Measurements from ENCODE around the gene STIM2. TPM values are rescaled to one million over a fixed set of nuclear protein-coding genes. Genes with fewer than 3 reads are reported as not detected.

The STIM2 gene
- total and polyA plus RNA-seq, 9 of the 15 experiments (the other 6 are each of a cell fraction or from before 2014, with no cell fraction given), result 7.2 to 26.8 (median 15.4) TPM

- Histone ChIP-seq H2AFZ (ENCODE audit: low read depth, low read length) (no peak overlapping the region), H3K9me1 (ENCODE audit: control insufficient read depth, insufficient read depth, low read length) (no peaks in the 10 kb centered on the region), H3K4me3 (no peak overlapping the region), H3K4me2 (ENCODE audit: insufficient read depth, low read length) (no peak overlapping the region), H3K4me1 (replicated peaks in 1 of 2; ENCODE audit: control insufficient read depth in 2 of 2, insufficient read depth in 2 of 2, low read length in 2 of 2) (peaks cover 0 to 5% of the 10 kb centered on the region in 2 experiments; a peak in 2 of 5 replicates), H3K27me3 (ENCODE audit: control insufficient read depth in 2 of 2, insufficient read depth in 2 of 2, low read length in 2 of 2) (no peaks in the 10 kb centered on the region), H3K36me3 (ENCODE audit: control insufficient read depth, insufficient read depth, low read length) (no peaks in the 10 kb centered on the region), H3K27ac (ENCODE audit: extremely low read depth, low read depth, low read length) (no peak overlapping the region), H4K20me1 (replicated peaks; ENCODE audit: control insufficient read depth, insufficient read depth, low read length) (no peaks in the 10 kb centered on the region), H3K9me3 (replicated peaks; ENCODE audit: control insufficient read depth, insufficient read depth, low read depth, low read length) (no peaks in the 10 kb centered on the region), H3K79me2 (ENCODE audit: control insufficient read depth, insufficient read depth, low read length) (no peaks in the 10 kb centered on the region), H3K9ac (ENCODE audit: insufficient read depth in 1 of 2, low read depth in 2 of 2, low read length in 2 of 2) (no peak overlapping the region)
- intact Hi-C loops (cut with micrococcal nuclease), result no loop called here
- no TSS peak for BruUV-seq (replicated peaks)
- ChIA-PET POLR2A (interaction anchor here (0.7 kb wide), 1 partner anchor 26 kb away, joined by 3 read pairs; no protein-coding TSS in a partner anchor), CTCF (ENCODE audit: low intra/inter-chr PET ratio) (no interaction called here)
- TF ChIP-seq RBM34 (IDR thresholded peaks at IDR 0.05; ENCODE audit: borderline replicate concordance, insufficient read depth, low read length) (no peak), MED1 (CRISPR knock-in tag; IDR thresholded peaks at IDR 0.05; ENCODE audit: borderline replicate concordance) (no peak), RFX7 (CRISPR knock-in tag; IDR thresholded peaks at IDR 0.05) (no peak)
- FAIRE-seq (no peak), ATAC-seq (no peak), DNase-seq (ENCODE audit: extremely low read depth in 1 of 4, low spot score in 3 of 4) (no peak)
- in situ Hi-C loops (cut with MboI), result no loop called here
Observed at GRCh38 chr4:26911254-26911653, 50.6 kb downstream of the STIM2 start.

GRCh38 chr4:26912069-26912468, 51.4 kb downstream of the STIM2 start:
- ATAC-seq (no peak), DNase-seq (ENCODE audit: extremely low read depth in 1 of 4, low spot score in 3 of 4) (no peak), FAIRE-seq (no peak)
- WGBS (ENCODE audit: insufficient coverage, low coverage, missing lambda C conversion rate), result 87% methylated on average over 6 of the region's 6 CpGs
- no peak overlapping the region for H3K4me2 ChIP-seq (ENCODE audit: insufficient read depth, low read length)
- no peaks in the 10 kb centered on the region for H3K36me3 ChIP-seq (ENCODE audit: control insufficient read depth, insufficient read depth, low read length)
- H4K20me1 ChIP-seq (replicated peaks; ENCODE audit: control insufficient read depth, insufficient read depth, low read length), result no peaks in the 10 kb centered on the region
- BruUV-seq (replicated peaks), result no TSS peak
- H2AFZ ChIP-seq (ENCODE audit: low read depth, low read length), result no peak overlapping the region
- POLR2A ChIA-PET, result interaction anchor here (0.7 kb wide), 1 partner anchor 27 kb away, joined by 3 read pairs; no protein-coding TSS in a partner anchor
- no peaks in the 10 kb centered on the region for H3K9me1 ChIP-seq (ENCODE audit: control insufficient read depth, insufficient read depth, low read length)
- H3K79me2 ChIP-seq (ENCODE audit: control insufficient read depth, insufficient read depth, low read length), result no peaks in the 10 kb centered on the region
- intact Hi-C loops (cut with micrococcal nuclease) (no loop called here), in situ Hi-C loops (cut with MboI) (no loop called here)
- H3K27ac ChIP-seq (ENCODE audit: extremely low read depth, low read depth, low read length), result no peak overlapping the region
- H3K4me1 ChIP-seq (replicated peaks in 1 of 2; ENCODE audit: control insufficient read depth in 2 of 2, insufficient read depth in 2 of 2, low read length in 2 of 2), result peaks cover 0 to 5% of the 10 kb centered on the region in 2 experiments; a peak in 2 of 5 replicates
- H3K4me3 ChIP-seq, result no peak overlapping the region
- CTCF ChIA-PET (ENCODE audit: low intra/inter-chr PET ratio), result no interaction called here
- H3K27me3 ChIP-seq (ENCODE audit: control insufficient read depth in 2 of 2, insufficient read depth in 2 of 2, low read length in 2 of 2), result no peaks in the 10 kb centered on the region
- H3K9ac ChIP-seq (ENCODE audit: insufficient read depth in 1 of 2, low read depth in 2 of 2, low read length in 2 of 2), result no peak overlapping the region
- H3K9me3 ChIP-seq (replicated peaks; ENCODE audit: control insufficient read depth, insufficient read depth, low read depth, low read length), result no peaks in the 10 kb centered on the region
- TF ChIP-seq CREB3L1 (IDR thresholded peaks at IDR 0.05; ENCODE audit: borderline replicate concordance, low read depth) (no peak), EP400 (IDR thresholded peaks at IDR 0.05) (no peak), RBM14 (IDR thresholded peaks at IDR 0.05; ENCODE audit: borderline replicate concordance, insufficient read depth, low read depth, low read length) (no peak), C11orf30 (IDR thresholded peaks at IDR 0.05; ENCODE audit: low read depth) (0 out of 2 replicates have a peak, but pooled peaks have one; percentile 14), ZNF280B (CRISPR knock-in tag; IDR thresholded peaks at IDR 0.05) (no peak), ZNF780A (CRISPR knock-in tag; IDR thresholded peaks at IDR 0.05) (no peak), ZNF316 (IDR thresholded peaks at IDR 0.05) (peak; percentile 48), ZBTB34 (CRISPR knock-in tag; IDR thresholded peaks at IDR 0.05) (no peak)

All from K562 (cell line).